Peyer's patch (tissue), 4 donors: Measurements from ENCODE around the gene PACSIN1.

ENCODE experiments used
- POLR2A ChIP-seq, 2 donors: fragments of 450-650 bp; IDR thresholded peaks; one replicate each; pipeline ENCODE4 v1.5.1; 2017; ENCODE audit warnings: antibody characterized with exemption in 2 of 2, mild to moderate bottlenecking in 2 of 2, moderate library complexity in 2 of 2
- TF ChIP-seq, protein P1 (sequence below), 6 experiments: fragments of 450-650 bp in 4 of 6; fragments of 200-600 bp in 2 of 6; sonication (generic) in 1 of 6; IDR thresholded peaks; one replicate each; pipeline ENCODE4 v1.5.1; 2017 to 2019; ENCODE audit warnings: antibody characterized with exemption in 6 of 6, mild to moderate bottlenecking in 3 of 6, moderate library complexity in 1 of 6

- TF ChIP-seq, protein P1, sequence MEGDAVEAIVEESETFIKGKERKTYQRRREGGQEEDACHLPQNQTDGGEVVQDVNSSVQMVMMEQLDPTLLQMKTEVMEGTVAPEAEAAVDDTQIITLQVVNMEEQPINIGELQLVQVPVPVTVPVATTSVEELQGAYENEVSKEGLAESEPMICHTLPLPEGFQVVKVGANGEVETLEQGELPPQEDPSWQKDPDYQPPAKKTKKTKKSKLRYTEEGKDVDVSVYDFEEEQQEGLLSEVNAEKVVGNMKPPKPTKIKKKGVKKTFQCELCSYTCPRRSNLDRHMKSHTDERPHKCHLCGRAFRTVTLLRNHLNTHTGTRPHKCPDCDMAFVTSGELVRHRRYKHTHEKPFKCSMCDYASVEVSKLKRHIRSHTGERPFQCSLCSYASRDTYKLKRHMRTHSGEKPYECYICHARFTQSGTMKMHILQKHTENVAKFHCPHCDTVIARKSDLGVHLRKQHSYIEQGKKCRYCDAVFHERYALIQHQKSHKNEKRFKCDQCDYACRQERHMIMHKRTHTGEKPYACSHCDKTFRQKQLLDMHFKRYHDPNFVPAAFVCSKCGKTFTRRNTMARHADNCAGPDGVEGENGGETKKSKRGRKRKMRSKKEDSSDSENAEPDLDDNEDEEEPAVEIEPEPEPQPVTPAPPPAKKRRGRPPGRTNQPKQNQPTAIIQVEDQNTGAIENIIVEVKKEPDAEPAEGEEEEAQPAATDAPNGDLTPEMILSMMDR (IDR thresholded peaks at IDR 0.05): no peak
- no peak for TF ChIP-seq POLR2A (IDR thresholded peaks at IDR 0.05)
Observed at GRCh38 chr6:34578445-34579262, 112.8 kb downstream of the PACSIN1 start.
